H1 (cell line): Measurements from ENCODE around the gene ZNF423. TPM values are rescaled to one million over a fixed set of nuclear protein-coding genes. Genes with fewer than 3 reads are reported as not detected.

Experiments
- CTCF ChIA-PET: fragments of 300-600 bp; sonication (Branson Sonifier 250); formaldehyde crosslinking; loops from one replicate; lab custom pipeline; 2021; ENCODE audit not compliant: partially characterized antibody; lab: Charles Lee
- POLR2A ChIA-PET: fragments of 300-600 bp; sonication (Branson Sonifier 250); formaldehyde crosslinking; loops from one replicate; lab custom pipeline; 2021; ENCODE audit warnings: inconsistent platforms; ENCODE audit not compliant: partially characterized antibody; lab: Charles Lee
- DNase-seq, 2 experiments: peaks; one replicate each; pipeline versions ENCODE4 v3.0.0 to v3.0.0-alpha.2; 2010 to 2022; ENCODE audit warnings: low spot score in 2 of 2, low read depth in 1 of 2, mixed read lengths in 1 of 2
- FAIRE-seq: peaks from 2 replicates; lab custom pipeline; 2011; peaks lifted over from hg19 to GRCh38; lab: Jason Lieb, UNC
- H2AFZ ChIP-seq: 2 replicates; pipeline ENCODE4 v1.8.1; 2012; ENCODE audit warnings: low read length, inconsistent platforms
- H2AK5ac ChIP-seq: 2 replicates; pipeline ENCODE4 v1.6.1; 2013; ENCODE audit warnings: low read depth, low read length
- H2BK120ac ChIP-seq: replicated peaks from 2 replicates; pipeline ENCODE3; 2013; ENCODE audit warnings: low read depth, low read length, inconsistent platforms
- H2BK12ac ChIP-seq: 2 replicates; pipeline ENCODE4 v1.6.1; 2013; ENCODE audit warnings: low read depth, low read length
- H2BK15ac ChIP-seq: 2 replicates; pipeline ENCODE4 v1.6.1; 2013; ENCODE audit warnings: low read length
- H2BK20ac ChIP-seq: 2 replicates; pipeline ENCODE4 v1.6.1; 2013; ENCODE audit warnings: low read length
- H2BK5ac ChIP-seq: 2 replicates; pipeline ENCODE4 v1.6.1; 2013; ENCODE audit warnings: low read depth, low read length
- H3K14ac ChIP-seq: 2 replicates; pipeline ENCODE4 v1.6.1; 2013; ENCODE audit warnings: inconsistent platforms; ENCODE audit not compliant: insufficient read length
- H3K18ac ChIP-seq: 2 replicates; pipeline ENCODE4 v1.6.1; 2013; ENCODE audit warnings: low read length; ENCODE audit errors: extremely low read depth
- H3K23ac ChIP-seq: 2 replicates; pipeline ENCODE4 v1.6.1; 2013; ENCODE audit warnings: inconsistent platforms; ENCODE audit not compliant: insufficient read length
- H3K23me2 ChIP-seq: 2 replicates; pipeline ENCODE4 v1.6.1; 2013; ENCODE audit warnings: low read depth, low read length
- H3K27ac ChIP-seq: 2 replicates; pipeline ENCODE4 v1.6.1; 2011; ENCODE audit warnings: low read depth, low read length, inconsistent platforms
- H3K27me3 ChIP-seq, 4 experiments: replicated peaks in 1 of 4; 1 replicate in 1 of 4; 2 replicates in 3 of 4; pipeline versions ENCODE4 v1.6.1 to v1.8.1; 2011 to 2013; ENCODE audit warnings: low read length in 3 of 4, mild to moderate bottlenecking in 3 of 4, inconsistent platforms in 2 of 4, mixed read lengths in 2 of 4, moderate library complexity in 1 of 4; ENCODE audit not compliant: control insufficient read depth in 3 of 4, insufficient read depth in 3 of 4; ENCODE audit errors: extremely low read depth in 1 of 4
- H3K36me3 ChIP-seq, 4 experiments: 2 replicates each; pipeline versions ENCODE4 v1.6.1 to v1.8.1; 2011 to 2013; ENCODE audit warnings: mild to moderate bottlenecking in 4 of 4, low read length in 3 of 4, moderate library complexity in 2 of 4, control low read depth in 1 of 4, inconsistent platforms in 1 of 4; ENCODE audit not compliant: insufficient read depth in 4 of 4, control insufficient read depth in 2 of 4
- H3K4ac ChIP-seq: replicated peaks from 2 replicates; pipeline ENCODE3; 2013; ENCODE audit warnings: low read length, low read depth, mixed read lengths, inconsistent platforms; ENCODE audit not compliant: insufficient read length
- H3K4me1 ChIP-seq, 4 experiments: replicated peaks in 1 of 4; 1 replicate in 1 of 4; 2 replicates in 3 of 4; pipeline versions ENCODE4 v1.6.1 to v1.8.1; 2011 to 2013; ENCODE audit warnings: low read length in 3 of 4, inconsistent platforms in 2 of 4, mixed read lengths in 1 of 4; ENCODE audit not compliant: insufficient read depth in 4 of 4, control insufficient read depth in 3 of 4
- H3K4me2 ChIP-seq, 2 experiments: 2 replicates each; pipeline versions ENCODE4 v1.6.1 to v1.8.1; 2011 to 2013; ENCODE audit warnings: low read depth in 2 of 2, low read length in 2 of 2, control low read depth in 1 of 2, inconsistent platforms in 1 of 2, mild to moderate bottlenecking in 1 of 2; ENCODE audit not compliant: insufficient read depth in 1 of 2
- H3K4me3 ChIP-seq, 4 experiments: fragments of 200-600, 300-600 bp in 1 of 4; sonication (generic), shearing (Covaris generic), sonication (Bioruptor Twin) in 1 of 4; 2 replicates each; pipeline versions ENCODE4 v1.5.1 to v1.8.1; 2011 to 2016; ENCODE audit warnings: low read length in 4 of 4, low read depth in 3 of 4, control low read depth in 2 of 4, inconsistent platforms in 2 of 4, mild to moderate bottlenecking in 2 of 4, mixed read lengths in 1 of 4, moderate library complexity in 1 of 4; ENCODE audit not compliant: insufficient read depth in 2 of 4; ENCODE audit errors: extremely low read depth in 1 of 4
- H3K56ac ChIP-seq: replicated peaks from 2 replicates; pipeline ENCODE3; 2013; ENCODE audit warnings: low read depth, mild to moderate bottlenecking, mixed read lengths, low read length, inconsistent platforms; ENCODE audit not compliant: insufficient read length
- H3K79me1 ChIP-seq: 2 replicates; pipeline ENCODE4 v1.6.1; 2013; ENCODE audit warnings: low read depth, low read length, control low read depth
- H3K79me2 ChIP-seq, 2 experiments: 2 replicates each; pipeline versions ENCODE4 v1.6.1 to v1.8.1; 2012 to 2013; ENCODE audit warnings: low read length in 2 of 2, mild to moderate bottlenecking in 2 of 2, inconsistent platforms in 1 of 2; ENCODE audit not compliant: insufficient read depth in 2 of 2, control insufficient read depth in 1 of 2
- H3K9ac ChIP-seq, 4 experiments: replicated peaks in 1 of 4; 1 replicate in 1 of 4; 2 replicates in 3 of 4; pipeline versions ENCODE4 v1.6.1 to v1.8.1; 2011 to 2013; ENCODE audit warnings: low read depth in 3 of 4, low read length in 3 of 4, control low read depth in 2 of 4, mild to moderate bottlenecking in 2 of 4, moderate library complexity in 2 of 4, inconsistent platforms in 1 of 4; ENCODE audit errors: extremely low read depth in 1 of 4
- H3K9me3 ChIP-seq, 2 experiments: 2 replicates each; pipeline versions ENCODE4 v1.6.1 to v1.8.1; 2012 to 2013; ENCODE audit warnings: mild to moderate bottlenecking in 2 of 2, moderate library complexity in 2 of 2, control low read depth in 1 of 2, inconsistent platforms in 1 of 2, low read depth in 1 of 2, low read length in 1 of 2, mixed read lengths in 1 of 2; ENCODE audit not compliant: insufficient read depth in 2 of 2
- H4K20me1 ChIP-seq, 2 experiments: replicated peaks in 1 of 2; 2 replicates each; pipeline versions ENCODE3 to v1.8.1; 2011 to 2013; ENCODE audit warnings: inconsistent platforms in 2 of 2, low read length in 2 of 2, mild to moderate bottlenecking in 1 of 2; ENCODE audit not compliant: insufficient read depth in 2 of 2, control insufficient read depth in 1 of 2
- H4K5ac ChIP-seq: 2 replicates; pipeline ENCODE4 v1.6.1; 2013; ENCODE audit warnings: low read length, low read depth, mixed read lengths, inconsistent platforms; ENCODE audit not compliant: insufficient read length
- H4K8ac ChIP-seq: 2 replicates; pipeline ENCODE4 v1.8.0; 2013; ENCODE audit warnings: mild to moderate bottlenecking, moderate library complexity, low read length, inconsistent platforms; ENCODE audit not compliant: insufficient read depth; ENCODE audit errors: extremely low read depth
- H4K91ac ChIP-seq: replicated peaks from 2 replicates; pipeline ENCODE3; 2013; ENCODE audit warnings: low read length, mixed read lengths, inconsistent platforms; ENCODE audit not compliant: insufficient read length
- KDM5A ChIP-seq: fragments of 200-600 bp; IDR thresholded peaks from 2 replicates; pipeline ENCODE4 v1.7.1; 2012; ENCODE audit warnings: mild to moderate bottlenecking, low read length, inconsistent platforms, mixed read lengths
- WGBS, 2 experiments: shearing (Covaris generic) in 1 of 2; methylation state at CpG; one replicate each; pipeline versions ENCODE4 v1.1.6 to v1.1.7; 2013 to 2015; ENCODE audit warnings: low lambda C conversion rate in 2 of 2, mixed read lengths in 2 of 2, inconsistent platforms in 1 of 2, low coverage in 1 of 2, missing lambda C conversion rate in 1 of 2; ENCODE audit not compliant: insufficient replicate concordance in 2 of 2, insufficient coverage in 1 of 2, insufficient read length in 1 of 2; ENCODE audit errors: extremely low coverage in 1 of 2, missing lambda C conversion rate in 1 of 2; 5-methylcytosine and 5-hydroxymethylcytosine counted together
- polyA plus RNA-seq, 7 experiments: library from polyadenylated mRNA; depleted of rRNA in 3 of 7; stranded (reverse) in 5 of 7; unstranded in 2 of 7; fragments of >200 nt in 5 of 7; fragments of 200-250 nt in 2 of 7; gene quantifications; 1 replicate in 5 of 7; 2 replicates in 1 of 7; 4 replicates in 1 of 7; pipeline versions ENCODE4 v1.2.1 to v1.2.3, GENCODE V29; 2011 to 2013; ENCODE audit warnings: missing spikeins in 2 of 7, mixed read lengths in 2 of 7
- total RNA-seq: library from RNA; stranded (reverse); fragmentation: NEBNext Ultra II Directional; extraction: Animal tissue kit (Norgen Biotek cat#: 25700); gene quantifications from 2 replicates; pipeline ENCODE4 v1.2.1, GENCODE V29; 2021

ZNF423 gene
- total and polyA plus RNA-seq, 2 of the 8 experiments (the other 6 are each of a cell fraction or from before 2014, with no cell fraction given) = 38.2 to 52.3 TPM

- Histone ChIP-seq H3K79me2 (no peaks in the 10 kb centered on the region), H3K56ac (no peak overlapping the region), H2BK12ac (no peak overlapping the region), H3K18ac (no peak overlapping the region), H3K9me3 (no peaks in the 10 kb centered on the region), H3K79me1 (no peaks in the 10 kb centered on the region), H2BK5ac (no peak overlapping the region), H2BK15ac (no peak overlapping the region), H4K91ac (no peak overlapping the region), H3K14ac (no peak overlapping the region), H4K20me1 (no peaks in the 10 kb centered on the region), H3K27me3 (peaks cover 0 to 15% (median 12%) of the 10 kb centered on the region in 4 experiments; a peak in 5 of 7 replicates), H3K23me2 (peaks cover 5% of the 10 kb centered on the region; the same call in 1 of the 2 replicates), H3K4me2 (no peak overlapping the region), H2BK120ac (no peak overlapping the region), H3K27ac (no peak overlapping the region), H2BK20ac (no peak overlapping the region), H3K23ac (no peak overlapping the region), H3K4ac (no peak overlapping the region), H2AFZ (no peak overlapping the region), H3K4me1 (peaks cover 0 to 3% (median 1%) of the 10 kb centered on the region in 4 experiments; a peak in 4 of 7 replicates), H3K9ac (no peak overlapping the region), H4K5ac (no peak overlapping the region), H3K36me3 (no peaks in the 10 kb centered on the region), H3K4me3 (no peak overlapping the region), H2AK5ac (no peak overlapping the region), H4K8ac (no peak overlapping the region)
- FAIRE-seq = no peak
- DNase-seq = no peak
- 84% methylated on average over 12 of the region's 12 CpGs; no CpG with 5 or more reads in 1 of the 2 experiments for WGBS, 2 experiments
- CTCF ChIA-PET = interaction anchor here (0.6 to 1.5 kb wide), 5 partner anchors 12 to 573 kb away, joined by 3 to 4 read pairs (median 3); no protein-coding TSS in a partner anchor
- no peak for TF ChIP-seq KDM5A
- POLR2A ChIA-PET = no interaction called here
Observed at GRCh38 chr16:49467540-49468372, 388.2 kb downstream of the ZNF423 start.
